ENCODE data around the gene GOLGB1. TPM values are rescaled to one million over a fixed set of nuclear protein-coding genes. Genes with fewer than 3 reads are reported as not detected.
A peak's percentile ranks its signal among the peaks of the same experiment; 100 is the strongest.

The GOLGB1 gene
- total RNA-seq, 1 experiment from 2014 or later, result 31.4 TPM

DNA sequence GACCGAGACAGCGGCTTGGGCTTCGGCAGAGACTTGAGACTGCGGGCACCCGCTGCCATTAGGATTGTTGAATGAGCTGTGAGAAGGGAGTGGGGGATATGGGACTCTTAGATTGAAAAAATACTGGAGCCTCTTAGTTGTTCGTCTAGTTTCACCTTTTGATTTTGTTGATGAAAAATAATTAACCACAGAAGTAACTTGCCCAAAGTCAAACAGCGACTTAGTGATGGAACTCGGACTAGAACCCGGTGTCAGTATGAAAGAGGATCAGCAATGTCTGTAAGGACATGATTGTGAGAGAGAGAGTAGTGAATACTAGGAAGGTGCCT is 510 bp upstream of the GOLGB1 start:
- no peak overlapping the region for H4K5ac ChIP-seq (ENCODE audit: insufficient read length, low read depth, low read length)
- H2BK120ac ChIP-seq (ENCODE audit: low read depth, low read length, poor library complexity, severe bottlenecking), result no peak overlapping the region
- no peaks in the 10 kb centered on the region for H3K4me1 ChIP-seq (ENCODE audit: insufficient read depth, low read length)
- TF ChIP-seq, protein P1, sequence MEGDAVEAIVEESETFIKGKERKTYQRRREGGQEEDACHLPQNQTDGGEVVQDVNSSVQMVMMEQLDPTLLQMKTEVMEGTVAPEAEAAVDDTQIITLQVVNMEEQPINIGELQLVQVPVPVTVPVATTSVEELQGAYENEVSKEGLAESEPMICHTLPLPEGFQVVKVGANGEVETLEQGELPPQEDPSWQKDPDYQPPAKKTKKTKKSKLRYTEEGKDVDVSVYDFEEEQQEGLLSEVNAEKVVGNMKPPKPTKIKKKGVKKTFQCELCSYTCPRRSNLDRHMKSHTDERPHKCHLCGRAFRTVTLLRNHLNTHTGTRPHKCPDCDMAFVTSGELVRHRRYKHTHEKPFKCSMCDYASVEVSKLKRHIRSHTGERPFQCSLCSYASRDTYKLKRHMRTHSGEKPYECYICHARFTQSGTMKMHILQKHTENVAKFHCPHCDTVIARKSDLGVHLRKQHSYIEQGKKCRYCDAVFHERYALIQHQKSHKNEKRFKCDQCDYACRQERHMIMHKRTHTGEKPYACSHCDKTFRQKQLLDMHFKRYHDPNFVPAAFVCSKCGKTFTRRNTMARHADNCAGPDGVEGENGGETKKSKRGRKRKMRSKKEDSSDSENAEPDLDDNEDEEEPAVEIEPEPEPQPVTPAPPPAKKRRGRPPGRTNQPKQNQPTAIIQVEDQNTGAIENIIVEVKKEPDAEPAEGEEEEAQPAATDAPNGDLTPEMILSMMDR (conservative IDR thresholded peaks at IDR 0.05), result no peak
- H4K8ac ChIP-seq (replicated peaks; ENCODE audit: insufficient read length, low read depth, low read length), result no peak overlapping the region
- H3K27me3 ChIP-seq (ENCODE audit: insufficient read depth, low read length), result no peaks in the 10 kb centered on the region
- no peak overlapping the region for H2AK5ac ChIP-seq (ENCODE audit: insufficient read length, low read length)
- no peaks in the 10 kb centered on the region for H3K36me3 Mint-ChIP-seq (ENCODE audit: insufficient read depth in 1 of 3, low read depth in 3 of 3)
- no peak overlapping the region for H2BK20ac ChIP-seq (ENCODE audit: low read depth, low read length, poor library complexity, severe bottlenecking)
- H3K9ac ChIP-seq (ENCODE audit: extremely low read depth, insufficient read length, low read length), result peak overlapping the region; percentile 79
- no peak overlapping the region for H3K27ac Mint-ChIP-seq
- H4K91ac ChIP-seq (ENCODE audit: insufficient read length, low read depth, low read length), result no peak overlapping the region
- H3K9me3 Mint-ChIP-seq, result no peaks in the 10 kb centered on the region
- WGBS (ENCODE audit: extremely low coverage, insufficient read length, low lambda C conversion rate), result no CpG with 5 or more reads among the region's 9 CpGs
- no peaks in the 10 kb centered on the region for H4K20me1 ChIP-seq (ENCODE audit: control insufficient read depth, insufficient read depth, insufficient read length)
- no peaks in the 10 kb centered on the region for H3K9me3 ChIP-seq (ENCODE audit: control insufficient read depth, low read depth, low read length)
- no peak overlapping the region for H3K4me3 Mint-ChIP-seq
- no peaks in the 10 kb centered on the region; the same call in 1 of the 2 replicates for H3K79me2 ChIP-seq (ENCODE audit: insufficient read depth, low read length)
- no peak overlapping the region for H2BK12ac ChIP-seq (ENCODE audit: insufficient read length, low read depth, low read length)
- H3K14ac ChIP-seq (ENCODE audit: insufficient read depth, low read length), result no peak overlapping the region
- no peak overlapping the region for H2BK15ac ChIP-seq (ENCODE audit: low read depth, low read length)
- no peak overlapping the region for H3K56ac ChIP-seq (ENCODE audit: insufficient read length, low read depth, low read length)
- no peak overlapping the region for H2BK5ac ChIP-seq (ENCODE audit: insufficient read length, low read length)
- no peak overlapping the region for H2AFZ ChIP-seq (ENCODE audit: low read length)
- H3K4me1 Mint-ChIP-seq, result peaks cover 3 to 8% of the 10 kb centered on the region in 2 experiments; a peak in 3 of 4 replicates
- peaks cover 10% of the 10 kb centered on the region for H3K23me2 ChIP-seq (ENCODE audit: insufficient read length, low read depth, low read length, poor library complexity, severe bottlenecking)
- no peak overlapping the region for H3T11ph ChIP-seq (ENCODE audit: low read length)
- no peak for DNase-seq
- no peak overlapping the region for H3K27ac ChIP-seq (ENCODE audit: insufficient read length, low read depth, low read length)
- no peaks in the 10 kb centered on the region for H3K79me1 ChIP-seq (ENCODE audit: insufficient read depth, low read depth, low read length, poor library complexity, severe bottlenecking)
- peak overlapping the region; percentile 94 for H3K4me2 ChIP-seq (ENCODE audit: insufficient read depth, insufficient read length, low read length)
- no peaks in the 10 kb centered on the region; the same call in none of the 2 replicates for H3K27me3 Mint-ChIP-seq (ENCODE audit: low read depth)
- no peak overlapping the region for H3K23ac ChIP-seq (ENCODE audit: insufficient read length, low read depth, low read length)
- H3K18ac ChIP-seq (ENCODE audit: insufficient read length, low read depth, low read length), result peak overlapping the region; percentile 44
- no peak overlapping the region for H3K4ac ChIP-seq (ENCODE audit: low read depth, low read length)
